Measurements from ENCODE around the gene ADAM12.

The ADAM12 gene

DNA sequence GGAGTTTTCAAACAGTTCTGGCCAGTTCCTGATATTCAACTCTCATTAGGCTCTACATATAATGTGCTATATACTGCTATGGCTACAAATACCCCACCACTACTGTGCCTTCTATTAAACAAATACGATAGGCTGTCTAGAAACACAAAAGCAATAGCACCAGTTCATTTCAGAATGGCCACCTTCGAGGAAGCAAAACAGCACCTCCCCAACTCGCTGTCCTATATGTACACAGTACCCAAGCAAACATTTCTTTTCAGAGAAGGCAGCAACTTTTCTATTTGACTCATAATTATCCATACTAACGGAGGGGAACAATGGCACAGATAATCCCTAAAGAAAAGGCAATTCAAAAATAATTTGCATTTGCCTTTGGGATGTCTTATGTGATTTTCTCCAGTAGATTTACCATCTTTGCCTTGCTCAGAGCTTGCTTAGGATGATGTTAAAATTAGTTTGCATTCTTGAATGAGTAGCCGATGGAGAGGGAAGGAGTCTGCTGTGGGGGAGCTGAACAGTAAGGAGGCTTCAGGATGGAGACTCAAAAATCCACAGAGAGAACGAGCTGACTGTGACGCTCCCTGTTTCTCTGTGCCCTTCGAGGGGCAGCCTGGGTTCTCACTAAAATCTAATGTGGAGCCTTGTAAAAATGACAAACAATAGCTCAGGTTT, 273.3 kb downstream of the ADAM12 start:
- DNase-seq (ENCODE audit: low read depth in 2 of 2), result no peak

DNA sequence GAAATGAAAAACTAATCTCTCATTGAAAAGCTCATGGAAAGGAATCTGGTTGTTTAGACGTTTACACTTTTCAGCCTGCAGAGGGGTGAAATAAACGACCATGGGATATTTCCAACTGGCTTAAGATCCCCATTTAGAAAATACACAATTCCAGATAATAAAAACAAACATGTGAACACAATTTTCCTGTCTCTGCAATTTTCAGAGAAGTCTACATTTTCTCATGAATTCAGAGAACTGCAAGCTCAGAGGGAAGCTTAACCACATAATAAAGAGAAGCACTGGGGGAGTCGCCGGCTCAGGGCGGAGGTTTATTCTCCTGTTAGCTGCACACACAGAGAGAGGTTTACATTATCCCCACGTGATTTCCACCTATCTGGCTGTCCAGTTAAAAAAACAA, 276.8 kb downstream of the ADAM12 start:
- DNase-seq (ENCODE audit: low read depth in 2 of 2), result no peak

- DNase-seq (ENCODE audit: low read depth in 2 of 2), result no peak
These were observed 277.6 kb downstream of the ADAM12 start for GRCh38 chr10:126110489-126111180.

DNA sequence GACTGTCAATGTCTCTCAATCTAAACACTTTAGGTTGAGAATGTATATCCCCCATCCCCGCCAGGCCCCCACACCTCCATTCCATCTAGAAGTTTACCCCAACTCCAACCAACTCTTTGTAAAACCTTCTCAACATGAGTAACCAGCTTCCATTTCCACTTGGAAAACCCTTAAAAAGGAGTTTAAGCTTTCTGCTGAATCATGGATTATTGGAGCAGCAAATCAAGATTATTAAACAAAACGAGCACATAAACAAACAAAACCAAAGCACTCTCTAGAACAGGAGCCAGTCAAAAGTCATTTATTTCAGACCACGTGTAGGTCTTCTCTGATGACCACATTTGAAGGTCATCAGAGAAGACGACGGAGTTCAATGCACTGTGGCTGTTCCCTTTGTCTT, 278.4 kb downstream of the ADAM12 start:
- DNase-seq (ENCODE audit: low read depth in 2 of 2), result no peak

DNA sequence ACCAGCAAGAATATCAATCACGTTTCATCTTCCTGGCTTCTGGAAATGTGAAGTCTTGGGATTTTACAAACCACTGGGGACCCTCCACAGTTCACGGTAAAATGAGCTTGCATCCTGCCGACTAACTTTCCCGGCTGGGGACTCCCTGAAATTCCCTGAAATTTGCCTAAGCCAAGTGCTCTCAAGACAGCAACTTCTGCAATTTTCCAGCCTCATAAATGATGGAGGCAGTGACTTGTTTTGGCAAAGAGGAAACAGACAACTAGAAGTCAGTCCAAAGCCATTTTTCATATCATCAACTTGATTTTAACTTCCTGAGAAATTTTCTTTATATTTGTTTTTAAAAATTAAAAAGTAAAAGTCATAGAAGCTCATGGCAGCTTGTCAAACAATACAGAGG, 279.6 kb downstream of the ADAM12 start:
- DNase-seq (ENCODE audit: low read depth in 2 of 2), result no peak

DNA sequence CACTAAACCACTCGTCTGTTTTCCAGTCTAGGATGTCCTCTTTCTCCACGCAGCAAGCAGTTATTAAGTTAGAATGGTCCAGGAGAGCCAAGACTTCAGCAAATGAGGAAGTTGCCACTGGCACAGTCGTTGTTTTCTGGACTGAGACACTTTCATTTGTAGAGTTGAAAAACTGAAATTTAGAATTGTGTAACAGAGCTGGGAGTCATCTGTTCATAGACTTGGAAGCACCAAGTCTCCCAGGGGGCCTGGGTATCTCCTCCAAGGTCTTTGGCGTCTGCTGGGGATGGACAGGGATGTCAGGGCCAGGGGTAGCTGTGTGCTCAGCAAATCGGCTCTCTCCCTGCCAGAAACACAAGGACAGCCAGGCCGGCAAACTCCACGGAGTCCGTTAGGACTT, 283.5 kb downstream of the ADAM12 start:
- DNase-seq (ENCODE audit: low read depth in 2 of 2), result no peak

DNA sequence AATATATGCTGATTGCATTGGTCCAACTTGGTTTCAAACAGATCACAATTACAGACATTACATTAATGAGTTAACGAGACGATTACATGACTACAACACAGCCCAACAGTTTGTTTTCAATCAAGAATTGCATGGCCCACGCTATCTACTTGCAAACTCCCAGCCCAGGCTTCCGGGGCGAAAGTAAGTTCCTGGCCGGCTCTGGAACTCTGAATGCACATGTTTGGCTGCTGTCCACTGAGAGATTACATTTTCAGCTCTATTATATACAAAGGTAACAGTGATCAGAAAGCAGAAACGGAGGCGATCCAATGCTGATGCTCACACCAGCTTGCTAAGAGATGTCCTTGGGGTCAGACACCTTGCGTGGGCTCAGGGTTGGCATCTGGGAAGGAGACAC, 285.6 kb downstream of the ADAM12 start:
- no peak for DNase-seq (ENCODE audit: low read depth in 2 of 2)

GRCh38 chr10:126101736-126102135, 286.5 kb downstream of the ADAM12 start:
- no peak for DNase-seq (ENCODE audit: low read depth in 2 of 2)

- DNase-seq (ENCODE audit: low read depth in 2 of 2), result no peak
These were observed 287.0 kb downstream of the ADAM12 start for GRCh38 chr10:126101325-126101724.

GRCh38 chr10:126099366-126099765, 288.9 kb downstream of the ADAM12 start:
- DNase-seq (ENCODE audit: low read depth in 2 of 2), result no peak

- DNase-seq (ENCODE audit: low read depth in 2 of 2), result no peak
These were observed 290.1 kb downstream of the ADAM12 start for GRCh38 chr10:126098226-126098581.

DNA sequence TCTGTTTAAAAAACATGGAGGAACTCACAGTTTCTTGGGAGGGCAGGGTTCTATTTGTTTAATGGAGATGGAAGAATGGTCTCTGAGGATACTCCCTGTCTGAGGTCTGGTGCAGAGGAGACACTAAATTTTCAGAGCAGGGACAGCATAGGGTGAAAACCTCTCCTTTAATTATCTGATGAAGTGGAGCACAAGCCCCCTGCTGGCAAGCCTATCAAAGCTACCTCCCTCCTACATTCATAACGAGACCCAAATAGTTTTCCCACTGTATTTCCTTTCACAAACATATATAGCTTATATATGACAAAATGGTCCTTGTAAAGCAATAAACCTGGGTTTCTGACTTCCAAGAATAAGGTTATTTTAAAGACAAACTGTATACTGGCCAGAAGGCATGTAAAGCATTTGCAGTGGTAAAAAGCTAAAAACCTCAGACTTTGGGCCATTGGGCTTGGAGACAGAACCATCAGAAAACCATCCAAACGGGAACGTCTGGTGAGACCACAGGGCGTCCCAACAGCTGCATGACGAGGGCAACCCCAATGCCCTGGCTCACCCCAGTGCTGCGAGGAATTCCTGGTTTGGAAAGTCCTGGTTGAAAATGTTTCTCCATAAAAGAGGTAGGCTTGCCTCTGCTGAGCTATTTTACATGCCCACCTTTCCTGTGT, 290.6 kb downstream of the ADAM12 start:
- DNase-seq (ENCODE audit: low read depth in 2 of 2), result no peak

- DNase-seq (ENCODE audit: low read depth in 2 of 2), result no peak
These were observed 293.7 kb downstream of the ADAM12 start for GRCh38 chr10:126094537-126094936.

DNA sequence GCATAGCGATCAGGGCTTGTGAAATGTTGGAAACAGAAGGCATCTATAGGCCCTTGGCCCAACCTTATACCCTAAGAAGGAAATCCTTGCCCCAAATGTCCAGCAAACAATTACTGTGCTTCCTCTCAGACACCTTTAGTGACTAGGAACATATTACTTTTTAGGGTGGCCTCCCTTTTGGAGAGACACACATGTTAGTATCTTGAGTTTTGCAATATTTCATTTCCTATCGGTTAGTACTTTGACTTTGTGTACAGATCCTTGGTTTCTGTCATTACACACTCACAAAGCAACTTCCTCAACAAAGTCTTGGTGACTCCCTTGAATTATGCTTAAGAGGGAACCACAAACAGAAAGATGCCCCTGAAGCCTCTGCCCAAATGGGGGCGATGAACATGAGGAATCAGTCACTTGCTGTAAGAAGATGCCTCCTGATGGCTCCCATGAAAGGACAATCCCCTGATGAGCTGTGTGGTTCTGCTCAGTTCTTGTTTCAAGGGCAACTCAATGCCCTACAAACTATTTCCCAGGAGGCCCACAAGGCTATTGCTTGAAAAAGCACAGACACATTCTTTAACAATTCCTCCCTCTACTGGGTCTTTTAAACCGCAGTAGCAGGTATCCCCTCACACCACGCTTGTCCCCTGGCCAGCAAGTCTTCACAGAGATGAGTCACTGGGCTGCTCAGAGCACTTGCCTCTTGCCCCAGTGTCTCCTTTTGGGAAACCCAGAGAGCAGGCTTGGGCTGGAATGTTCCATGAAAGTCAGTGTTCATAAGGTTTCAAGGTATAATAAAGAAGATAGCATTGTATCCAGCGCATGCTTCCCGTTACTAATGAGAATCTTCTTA, 295.7 kb downstream of the ADAM12 start:
- DNase-seq (ENCODE audit: low read depth in 2 of 2), result no peak

DNA sequence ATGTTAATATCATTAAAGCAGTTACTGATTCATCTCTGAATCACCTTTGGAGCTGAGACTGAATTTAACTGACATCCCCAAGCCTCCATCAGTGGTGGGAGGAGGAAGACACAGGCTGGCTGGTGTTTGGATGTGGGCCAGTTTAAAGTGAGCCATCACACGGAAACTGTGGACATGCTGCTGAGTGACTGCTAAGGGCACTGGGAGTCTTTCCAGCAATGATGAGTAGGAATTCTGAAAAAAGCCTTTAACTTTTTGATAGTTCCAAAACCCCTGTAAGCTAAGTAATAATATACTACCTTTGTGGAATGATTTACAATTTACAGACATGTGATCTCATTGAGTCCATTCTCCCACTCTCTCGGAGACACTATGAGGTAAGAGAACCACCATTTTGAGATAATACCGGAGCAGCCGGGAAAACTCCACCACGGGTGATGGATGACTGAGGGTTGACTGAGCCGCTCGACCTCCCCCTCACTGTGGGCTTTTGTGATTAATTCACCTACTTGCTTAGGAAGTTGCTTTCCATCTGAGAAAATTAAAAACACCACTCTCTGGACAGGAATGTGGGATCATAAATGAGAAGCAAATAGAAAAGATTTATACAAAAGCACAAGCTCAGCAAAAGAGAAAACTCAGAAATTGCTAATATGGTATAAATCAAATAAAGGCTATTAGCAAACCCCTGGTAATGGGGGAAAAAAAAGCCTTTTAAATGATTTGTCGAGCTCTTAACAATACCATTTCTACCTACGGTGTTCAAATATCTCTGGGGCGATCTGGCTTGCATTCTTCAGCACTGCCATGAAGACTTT, 297.2 kb downstream of the ADAM12 start:
- DNase-seq (ENCODE audit: low read depth in 2 of 2), result no peak

- no peak for DNase-seq (ENCODE audit: low read depth in 2 of 2)
These were observed 297.8 kb downstream of the ADAM12 start for GRCh38 chr10:126090443-126090842.

GRCh38 chr10:126087796-126088505, 300.3 kb downstream of the ADAM12 start:
- no peak for DNase-seq (ENCODE audit: low read depth in 2 of 2)

DNA sequence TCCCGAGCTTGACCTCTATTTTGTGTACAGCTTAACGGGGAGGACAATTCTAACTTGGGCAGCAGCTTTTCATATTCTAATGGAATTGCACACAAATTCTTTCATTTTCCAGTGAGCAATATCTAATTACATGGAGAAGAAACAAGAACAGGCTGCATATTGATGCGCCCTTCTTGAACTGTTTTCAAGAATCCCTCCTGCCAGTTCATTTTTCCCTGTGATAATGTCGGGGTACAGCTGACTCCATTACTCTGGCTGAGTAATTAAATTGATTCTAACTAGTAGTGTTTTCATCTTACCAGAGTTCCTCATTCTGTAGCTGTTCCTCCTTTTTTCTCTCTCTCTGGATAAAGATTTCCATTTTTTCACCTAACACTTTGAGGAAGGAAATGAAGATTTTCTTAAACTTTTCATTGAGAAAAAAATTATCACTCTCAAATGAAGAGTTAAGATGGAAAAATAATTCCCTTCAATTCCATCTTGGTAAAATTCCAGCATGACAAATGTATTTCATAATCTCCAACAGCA, 301.1 kb downstream of the ADAM12 start:
- DNase-seq (ENCODE audit: low read depth in 2 of 2), result no peak

GRCh38 chr10:126085806-126086205, 302.5 kb downstream of the ADAM12 start:
- no peak for DNase-seq (ENCODE audit: low read depth in 2 of 2)

GRCh38 chr10:126084369-126084768, 303.9 kb downstream of the ADAM12 start:
- DNase-seq (ENCODE audit: low read depth in 2 of 2), result no peak

Measured in stimulated activated CD8-positive, alpha-beta memory T cell treated with anti-CD3 and anti-CD28 coated beads, Interleukin-15, amount 100 ng/mL, for 48 hours (primary cell).